Adipose tissue (tissue), 3 donors: Measurements from ENCODE around the gene SGPL1. TPM values are rescaled to one million over a fixed set of nuclear protein-coding genes. Genes with fewer than 3 reads are reported as not detected.
"Not testable (repeated sequence)": the region's sequence is repeated elsewhere in the genome, so short reads cannot be mapped to it uniquely, and the experiment has no call there.

Source experiments
- H3K27ac ChIP-seq: one replicate; pipeline ENCODE4 v1.5.1; 2013; ENCODE audit warnings: low read depth, low read length
- WGBS, 3 donors: extraction: QIAGEN DNeasy Blood & Tissue Kit; methylation state at CpG; one replicate each; pipeline ENCODE4 v1.1.7; 2013; 5-methylcytosine and 5-hydroxymethylcytosine counted together
- polyA plus RNA-seq, 3 donors: library from polyadenylated mRNA; stranded (reverse); fragments of 200-250 nt; gene quantifications; one replicate each; pipeline ENCODE4 v1.2.3, GENCODE V29; 2013
- donor health status: healthy with polysubstance abuse.
- donor health status: Bipolar disorder and iron deficiency.
- donor health status: healthy.

SGPL1 gene
- polyA plus RNA-seq, result 10 to 100 TPM in 2 of 3 donors, 1 to 10 TPM in 1; 7.3 to 10.9 (median 10.7) TPM

GRCh38 chr10:70815504-70816219, at the start of gene SGPL1:
Gene SGPL1, plus strand, starts transcription at chr10:70815948. Its CDS starts 906 bp downstream, at chr10:70816854.
- peak within 1 kb of the TSS; percentile 78 for H3K27ac ChIP-seq
- 1 to 3% (median 2%) methylated on average over 49 to 58 of the region's 58 CpGs for WGBS, 3 donors

GRCh38 chr10:70768026-70768685, 47.6 kb upstream of the SGPL1 start:
- H3K27ac ChIP-seq, result not testable (repeated sequence)
- WGBS, 3 donors, result 78 to 80% (median 79%) methylated on average over 6 of the region's 6 CpGs

GRCh38 chr10:70769121-70769520, 46.6 kb upstream of the SGPL1 start:
- H3K27ac ChIP-seq, result no peak overlapping the region
- WGBS, 3 donors, result 84 to 92% (median 88%) methylated on average over 4 of the region's 4 CpGs

- WGBS, 3 donors, result 63 to 83% (median 70%) methylated on average over 2 of the region's 2 CpGs
These were observed 45.7 kb upstream of the SGPL1 start for GRCh38 chr10:70770001-70770400.

GRCh38 chr10:70770516-70770915, 45.2 kb upstream of the SGPL1 start:
- not testable (repeated sequence) for H3K27ac ChIP-seq
- WGBS, 3 donors, result 93 to 97% (median 97%) methylated on average over 7 of the region's 7 CpGs

More at GRCh38 chr10:70770001-70770400, 45.7 kb upstream of the SGPL1 start:
- no peak overlapping the region for H3K27ac ChIP-seq

GRCh38 chr10:70771311-70772194, 44.2 kb upstream of the SGPL1 start:
- H3K27ac ChIP-seq, result no peak overlapping the region
- WGBS, 3 donors, result 76 to 92% (median 92%) methylated on average over 8 of the region's 8 CpGs

- WGBS, 3 donors, result 84 to 93% (median 89%) methylated on average over 4 of the region's 4 CpGs
- H3K27ac ChIP-seq, result no peak overlapping the region
These were observed 43.1 kb upstream of the SGPL1 start for GRCh38 chr10:70772627-70773026.

- WGBS, 3 donors, result 76 to 91% (median 82%) methylated on average over 9 of the region's 9 CpGs
- no peak overlapping the region for H3K27ac ChIP-seq
These were observed 42.3 kb upstream of the SGPL1 start for GRCh38 chr10:70773461-70773860.

- no peak overlapping the region for H3K27ac ChIP-seq
- 87 to 88% (median 88%) methylated on average over 14 of the region's 14 CpGs for WGBS, 3 donors
These were observed 41.6 kb upstream of the SGPL1 start for GRCh38 chr10:70773965-70774809.

- no peak overlapping the region for H3K27ac ChIP-seq
- 66 to 81% (median 74%) methylated on average over 14 of the region's 14 CpGs for WGBS, 3 donors
These were observed 40.7 kb upstream of the SGPL1 start for GRCh38 chr10:70774810-70775678.

- 90 to 93% (median 91%) methylated on average over 13 of the region's 13 CpGs for WGBS, 3 donors
These were observed 39.9 kb upstream of the SGPL1 start for GRCh38 chr10:70775679-70776454.

GRCh38 chr10:70776455-70777005, 39.2 kb upstream of the SGPL1 start:
- H3K27ac ChIP-seq, result no peak overlapping the region
- WGBS, 3 donors, result 89 to 94% (median 94%) methylated on average over 11 of the region's 11 CpGs

More at GRCh38 chr10:70775679-70776454, 39.9 kb upstream of the SGPL1 start:
- no peak overlapping the region for H3K27ac ChIP-seq

GRCh38 chr10:70777063-70777875, 38.5 kb upstream of the SGPL1 start:
- no peak overlapping the region for H3K27ac ChIP-seq
- 88 to 93% (median 89%) methylated on average over 18 of the region's 18 CpGs for WGBS, 3 donors

- 75 to 86% (median 82%) methylated on average over 9 of the region's 9 CpGs for WGBS, 3 donors
- no peak overlapping the region for H3K27ac ChIP-seq
These were observed 37.4 kb upstream of the SGPL1 start for GRCh38 chr10:70778267-70778924.

- 57 to 71% (median 65%) methylated on average over 2 of the region's 2 CpGs for WGBS, 3 donors
- H3K27ac ChIP-seq, result no peak overlapping the region
These were observed 36.7 kb upstream of the SGPL1 start for GRCh38 chr10:70779088-70779487.
